Transverse colon (tissue), 4 donors: ENCODE measurements around the gene STPG1. TPM values are rescaled to one million over a fixed set of nuclear protein-coding genes. Genes with fewer than 3 reads are reported as not detected.

Experiments
- DNase-seq: peaks from one replicate; pipeline ENCODE4 v3.0.0-alpha.2; 2019
- H3K27ac ChIP-seq, 4 donors: fragments of 200-600 bp; sonication (generic); 2 replicates each; pipeline ENCODE4 v1.5.1; 2016 to 2018; ENCODE audit warnings: inconsistent platforms in 4 of 4
- H3K27me3 ChIP-seq: fragments of 200-600 bp; sonication (generic); 2 replicates; pipeline ENCODE4 v1.5.1; 2017; ENCODE audit warnings: inconsistent platforms
- H3K36me3 ChIP-seq, 4 donors: fragments of 200-600 bp; sonication (generic); 2 replicates each; pipeline ENCODE4 v1.5.1; 2017 to 2019; ENCODE audit warnings: inconsistent platforms in 4 of 4
- H3K4me1 ChIP-seq, 4 donors: fragments of 200-600 bp; sonication (generic); 2 replicates each; pipeline ENCODE4 v1.5.1; 2017 to 2020; ENCODE audit warnings: inconsistent platforms in 4 of 4
- H3K4me3 ChIP-seq, 4 donors: fragments of 200-600 bp; sonication (generic); 1 replicate in 1 of 4; 2 replicates in 3 of 4; pipeline versions ENCODE4 v1.5.1 to v1.6.1; 2017 to 2019; ENCODE audit warnings: inconsistent platforms in 4 of 4
- H3K9me3 ChIP-seq, 2 donors: fragments of 200-600 bp; sonication (generic); 2 replicates each; pipeline ENCODE4 v1.5.1; 2017 to 2019; ENCODE audit warnings: inconsistent platforms in 2 of 2
- EP300 ChIP-seq: sonication (generic); formaldehyde crosslinking; IDR thresholded peaks from one replicate; pipeline ENCODE4 v1.6.1; 2017; ENCODE audit warnings: antibody characterized with exemption, low read depth
- POLR2A ChIP-seq: fragments of 450-650 bp; IDR thresholded peaks from one replicate; pipeline ENCODE4 v1.6.1; 2016; ENCODE audit warnings: antibody characterized with exemption, mild to moderate bottlenecking, moderate library complexity
- POLR2AphosphoS5 ChIP-seq, 3 donors: sonication (generic); formaldehyde crosslinking; IDR thresholded peaks; one replicate each; pipeline ENCODE4 v1.6.1; 2016; ENCODE audit warnings: antibody characterized with exemption in 3 of 3
- WGBS, 2 donors: methylation state at CpG; one replicate each; pipeline ENCODE4 v1.1.5; 2018; ENCODE audit warnings: low coverage in 1 of 2; 5-methylcytosine and 5-hydroxymethylcytosine counted together
- in situ Hi-C, 4 donors: fragments of 200-750 bp; cut with MboI; loops; one replicate each; pipeline versions ENCODE4 v1.15.0 to v1.15.1; 2017; ENCODE audit warnings: low sequenced_read_pairs in 3 of 4, low pct_ligation_motif_present in 1 of 4, low pct_unique_long_range_greater_than_20kb in 1 of 4
- intact Hi-C: fragments of 100-400 bp; cut with DNase I; formaldehyde crosslinking; loops from one replicate; pipeline ENCODE4 v1.15.1; 2023; ENCODE audit warnings: low total_unique reads
- total RNA-seq, 4 donors: library from RNA; depleted of rRNA; stranded (reverse); fragments of >200 nt; gene quantifications; one replicate each; pipeline ENCODE4 v1.1.0, GENCODE V29; 2016
- TF ChIP-seq, protein P1 (sequence below), 5 experiments: fragments of 200-600 bp in 3 of 5; fragments of 450-650 bp in 2 of 5; sonication (generic) in 3 of 5; IDR thresholded peaks; 1 replicate in 2 of 5; 2 replicates in 3 of 5; pipeline ENCODE4 v1.5.1; 2016 to 2017; ENCODE audit warnings: antibody characterized with exemption in 5 of 5, inconsistent platforms in 3 of 5, mild to moderate bottlenecking in 2 of 5, moderate library complexity in 1 of 5

STPG1 gene
- total RNA-seq, 4 donors from 2014 or later: 4.6 to 33.7 (median 23.3) TPM

DNA sequence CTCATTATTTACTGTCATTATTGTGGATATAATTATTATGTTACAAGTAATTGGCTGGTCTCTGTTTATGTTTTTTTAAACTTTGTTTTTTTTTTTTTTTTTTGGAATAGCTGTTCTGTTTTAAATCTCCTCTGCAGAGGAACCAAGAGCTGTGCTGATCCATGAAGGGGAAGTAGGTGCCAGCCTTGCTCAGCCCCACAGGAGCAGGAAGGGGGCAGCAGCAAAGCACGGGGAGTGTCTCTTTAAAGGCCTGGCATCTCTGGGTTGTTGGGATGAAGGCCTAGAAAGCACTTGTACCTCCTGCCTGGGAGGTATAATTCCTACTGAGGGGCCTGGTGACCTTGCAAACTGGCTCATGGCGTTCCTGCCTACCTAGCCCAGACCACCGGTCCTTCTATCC lies 96.9 kb downstream of the STPG1 start:
- H3K4me1 ChIP-seq: peaks cover 3 to 24% (median 19%) of the 10 kb centered on the region in 4 donors
- intact Hi-C loops: no loop called here
- H3K4me3 ChIP-seq: no peak overlapping the region
- no peak for DNase-seq
- H3K9me3 ChIP-seq: no peaks in the 10 kb centered on the region
- in situ Hi-C loops: no loop called here
- H3K27ac ChIP-seq: no peak overlapping the region
- WGBS, 2 donors: 74% methylated on average over 3 of the region's 3 CpGs; no CpG with 5 or more reads in 1 of the 2 donors
- peaks cover 31% of the 10 kb centered on the region for H3K27me3 ChIP-seq
- TF ChIP-seq POLR2A: no peak
- TF ChIP-seq EP300: no peak
- TF ChIP-seq, protein P1, sequence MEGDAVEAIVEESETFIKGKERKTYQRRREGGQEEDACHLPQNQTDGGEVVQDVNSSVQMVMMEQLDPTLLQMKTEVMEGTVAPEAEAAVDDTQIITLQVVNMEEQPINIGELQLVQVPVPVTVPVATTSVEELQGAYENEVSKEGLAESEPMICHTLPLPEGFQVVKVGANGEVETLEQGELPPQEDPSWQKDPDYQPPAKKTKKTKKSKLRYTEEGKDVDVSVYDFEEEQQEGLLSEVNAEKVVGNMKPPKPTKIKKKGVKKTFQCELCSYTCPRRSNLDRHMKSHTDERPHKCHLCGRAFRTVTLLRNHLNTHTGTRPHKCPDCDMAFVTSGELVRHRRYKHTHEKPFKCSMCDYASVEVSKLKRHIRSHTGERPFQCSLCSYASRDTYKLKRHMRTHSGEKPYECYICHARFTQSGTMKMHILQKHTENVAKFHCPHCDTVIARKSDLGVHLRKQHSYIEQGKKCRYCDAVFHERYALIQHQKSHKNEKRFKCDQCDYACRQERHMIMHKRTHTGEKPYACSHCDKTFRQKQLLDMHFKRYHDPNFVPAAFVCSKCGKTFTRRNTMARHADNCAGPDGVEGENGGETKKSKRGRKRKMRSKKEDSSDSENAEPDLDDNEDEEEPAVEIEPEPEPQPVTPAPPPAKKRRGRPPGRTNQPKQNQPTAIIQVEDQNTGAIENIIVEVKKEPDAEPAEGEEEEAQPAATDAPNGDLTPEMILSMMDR (IDR thresholded peaks at IDR 0.05): no peak
- no peak for TF ChIP-seq POLR2AphosphoS5 (IDR thresholded peaks at IDR 0.05)
- H3K36me3 ChIP-seq: no peaks in the 10 kb centered on the region

DNA sequence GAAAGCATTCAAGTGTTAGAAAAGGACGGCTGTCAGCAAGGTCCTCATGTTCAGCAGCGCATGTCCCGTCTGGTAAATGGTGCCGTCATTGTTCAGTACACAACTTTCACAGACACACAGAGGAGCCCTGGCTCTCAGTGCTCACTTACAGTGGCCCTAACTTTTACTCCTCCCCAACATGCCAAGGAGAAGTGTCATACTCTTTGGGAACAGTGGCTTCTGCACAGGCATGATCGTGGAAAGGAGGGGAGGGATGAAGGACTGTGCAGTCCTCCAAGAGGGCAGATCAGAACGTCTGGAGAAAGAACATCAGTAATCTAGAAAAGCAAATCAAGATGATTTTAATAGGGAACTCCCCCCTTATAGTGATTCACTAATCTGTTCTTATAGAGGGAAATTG lies 98.2 kb downstream of the STPG1 start:
- H3K27ac ChIP-seq: no peak overlapping the region
- H3K9me3 ChIP-seq: no peaks in the 10 kb centered on the region
- DNase-seq: no peak
- no peak for TF ChIP-seq POLR2A
- TF ChIP-seq POLR2AphosphoS5 (IDR thresholded peaks at IDR 0.05): no peak
- in situ Hi-C loops: no loop called here
- WGBS, 2 donors: 81 to 100% methylated on average over 2 to 6 of the region's 6 CpGs
- peaks cover 28% of the 10 kb centered on the region for H3K27me3 ChIP-seq
- intact Hi-C loops: no loop called here
- H3K36me3 ChIP-seq: no peaks in the 10 kb centered on the region
- no peak overlapping the region for H3K4me3 ChIP-seq
- H3K4me1 ChIP-seq: peaks cover 0 to 17% (median 14%) of the 10 kb centered on the region in 4 donors

DNA sequence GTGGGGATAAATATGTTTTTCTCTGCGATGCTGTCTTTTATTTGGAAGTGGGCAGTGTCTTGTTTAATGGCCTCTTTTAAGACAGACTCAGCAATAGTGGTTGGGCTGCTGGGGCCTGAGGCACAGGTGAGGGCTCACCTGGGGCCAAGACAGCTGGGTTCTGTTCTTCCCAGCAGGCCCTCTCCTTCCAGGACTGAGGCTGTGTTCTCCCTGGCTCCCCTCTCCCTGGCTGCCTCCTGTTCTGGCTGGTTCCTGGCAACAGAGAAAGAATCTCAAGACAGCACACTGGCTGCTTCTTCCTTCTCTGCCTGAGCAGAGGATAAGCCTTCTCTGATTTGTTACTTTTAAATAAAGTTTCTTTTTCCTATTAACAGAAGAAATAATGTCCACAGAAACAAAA lies 101.8 kb downstream of the STPG1 start:
- intact Hi-C loops (no loop called here), in situ Hi-C loops (no loop called here)
- no peaks in the 10 kb centered on the region for H3K9me3 ChIP-seq
- no peaks in the 10 kb centered on the region for H3K36me3 ChIP-seq
- no peaks in the 10 kb centered on the region for H3K4me1 ChIP-seq
- no peak for TF ChIP-seq EP300
- TF ChIP-seq POLR2AphosphoS5 (IDR thresholded peaks at IDR 0.05): no peak
- no peak for TF ChIP-seq POLR2A
- TF ChIP-seq, protein P1 (IDR thresholded peaks at IDR 0.05): no peak
- no peaks in the 10 kb centered on the region for H3K27me3 ChIP-seq
- WGBS, 2 donors: 75 to 82% methylated on average over 1 of the region's 1 CpG
- no peak for DNase-seq
- H3K4me3 ChIP-seq: no peak overlapping the region
- no peak overlapping the region for H3K27ac ChIP-seq

DNA sequence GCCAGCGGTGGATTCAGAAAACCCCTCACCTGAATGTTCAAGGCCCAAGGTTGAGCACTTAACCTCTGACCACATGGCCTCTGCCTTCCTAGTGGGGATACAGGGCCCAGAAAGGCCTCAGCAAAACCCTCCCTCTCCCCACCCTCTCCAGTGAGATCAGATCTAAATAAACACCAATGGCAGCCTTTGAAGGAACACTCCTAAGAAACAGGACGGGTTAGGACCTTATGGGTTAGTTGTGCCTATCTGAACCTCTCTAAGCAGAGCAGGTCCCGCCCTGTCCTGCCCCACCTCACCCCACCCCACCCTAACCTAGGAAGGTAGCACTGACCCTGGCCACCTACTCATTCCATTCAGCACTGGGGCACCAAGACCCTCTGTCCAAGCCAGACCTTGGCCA lies 102.3 kb downstream of the STPG1 start:
- TF ChIP-seq EP300: no peak
- TF ChIP-seq POLR2AphosphoS5 (IDR thresholded peaks at IDR 0.05): no peak
- TF ChIP-seq, protein P1 (IDR thresholded peaks at IDR 0.05): no peak
- TF ChIP-seq POLR2A: no peak
- Histone ChIP-seq H3K9me3 (no peaks in the 10 kb centered on the region), H3K27me3 (no peaks in the 10 kb centered on the region), H3K36me3 (no peaks in the 10 kb centered on the region), H3K27ac (no peak overlapping the region), H3K4me1 (no peaks in the 10 kb centered on the region), H3K4me3 (no peak overlapping the region)
- in situ Hi-C loops (no loop called here), intact Hi-C loops (no loop called here)
- 73% methylated on average over 3 of the region's 3 CpGs; no CpG with 5 or more reads in 1 of the 2 donors for WGBS, 2 donors
- no peak for DNase-seq

DNA sequence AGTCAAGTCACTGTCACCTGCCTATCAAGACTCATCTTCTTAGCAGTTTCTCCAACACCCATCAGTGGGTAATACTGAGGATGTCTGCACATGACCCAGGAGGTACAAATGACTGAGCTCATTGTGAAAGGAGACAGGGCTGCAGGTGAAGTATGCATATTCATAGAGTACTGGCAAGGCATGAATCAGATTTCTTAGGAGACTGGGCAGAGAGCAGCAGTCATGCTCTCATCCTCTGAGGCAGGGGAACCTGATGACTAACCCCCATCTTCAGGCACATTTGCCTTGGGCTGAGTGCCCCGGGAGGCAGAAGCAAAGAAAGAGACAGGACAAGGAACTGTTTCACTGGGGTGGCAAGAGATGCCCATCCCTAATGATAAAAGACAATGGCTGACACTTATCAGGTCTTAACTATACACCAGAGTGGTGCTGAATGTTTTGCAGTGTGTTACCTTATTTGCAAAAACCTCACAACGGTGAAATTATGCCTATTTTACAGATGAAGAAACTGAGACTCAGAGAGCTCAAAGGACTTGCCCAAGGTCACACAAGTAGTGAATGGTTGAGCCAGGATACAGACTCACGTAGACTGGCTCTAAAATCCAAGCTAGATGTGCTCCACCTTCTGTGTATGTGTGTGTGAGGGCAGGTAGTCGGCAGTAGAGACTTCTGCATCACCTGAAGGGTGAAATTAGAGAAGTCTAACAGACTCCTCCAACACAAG lies 103.7 kb downstream of the STPG1 start:
- 60 to 86% methylated on average over 1 to 4 of the region's 4 CpGs for WGBS, 2 donors
- TF ChIP-seq POLR2AphosphoS5 (IDR thresholded peaks at IDR 0.05): no peak
- TF ChIP-seq, protein P1 (IDR thresholded peaks at IDR 0.05): no peak
- no peak for TF ChIP-seq POLR2A
- no peak for TF ChIP-seq EP300

More for the DNA sequence above, 103.7 kb downstream of the STPG1 start:
- no peak overlapping the region for H3K27ac ChIP-seq
- no peaks in the 10 kb centered on the region for H3K27me3 ChIP-seq
- no peaks in the 10 kb centered on the region for H3K9me3 ChIP-seq
- intact Hi-C loops: no loop called here
- H3K36me3 ChIP-seq: no peaks in the 10 kb centered on the region
- H3K4me1 ChIP-seq: no peaks in the 10 kb centered on the region
- no peak for DNase-seq
- in situ Hi-C loops: no loop called here
- no peak overlapping the region for H3K4me3 ChIP-seq
